HepG2 (cell line): ENCODE data around the gene SNRPF. TPM values are rescaled to one million over a fixed set of nuclear protein-coding genes. Genes with fewer than 3 reads are reported as not detected.

Source experiments
- CCDC6 ChIP-seq: sonication (generic); formaldehyde crosslinking; IDR thresholded peaks from 2 replicates; pipeline ENCODE4 v1.8.1; 2022; ENCODE audit warnings: mild to moderate bottlenecking, missing genetic modification reagents, moderate library complexity
- DMAP1 ChIP-seq: IDR thresholded peaks from 2 replicates; pipeline ENCODE4 v1.6.1; 2016
- DR1 ChIP-seq: sonication (generic); formaldehyde crosslinking; IDR thresholded peaks from 2 replicates; pipeline ENCODE4 v1.8.0; 2021; ENCODE audit warnings: mild to moderate bottlenecking, missing genetic modification reagents, inconsistent platforms
- DZIP1 ChIP-seq: sonication (generic); formaldehyde crosslinking; IDR thresholded peaks from 2 replicates; pipeline ENCODE4 v1.5.0; 2020; ENCODE audit warnings: mild to moderate bottlenecking, missing genetic modification reagents
- E2F5 ChIP-seq: sonication (generic); formaldehyde crosslinking; conservative IDR thresholded peaks from 2 replicates; pipeline ENCODE4 v1.4.0; 2020; ENCODE audit warnings: missing genetic modification reagents
- GATAD1 ChIP-seq: IDR thresholded peaks from 2 replicates; pipeline ENCODE4 v1.6.1; 2016; ENCODE audit warnings: missing genetic modification reagents, missing compliant biosample characterization
- HMGA1 ChIP-seq: sonication (generic); formaldehyde crosslinking; conservative IDR thresholded peaks from 2 replicates; pipeline ENCODE4 v1.4.0; 2020; ENCODE audit warnings: missing genetic modification reagents
- HOXA3 ChIP-seq: sonication (generic); formaldehyde crosslinking; IDR thresholded peaks from 2 replicates; pipeline ENCODE4 v1.5.0; 2020; ENCODE audit warnings: missing genetic modification reagents
- KAT2B ChIP-seq: fragments of 150-350 bp; IDR thresholded peaks from 2 replicates; pipeline ENCODE4 v1.6.1; 2014; ENCODE audit warnings: low read depth, low read length, borderline replicate concordance
- MAFK ChIP-seq, 2 experiments: IDR thresholded peaks in 1 of 2; conservative IDR thresholded peaks in 1 of 2; 2 replicates each; pipeline ENCODE4 v1.6.1; 2011; ENCODE audit warnings: improper control_type of control experiment in 2 of 2, low read length in 2 of 2
- MBD4 ChIP-seq: IDR thresholded peaks from 2 replicates; pipeline ENCODE4 v1.6.1; 2012; ENCODE audit warnings: low read length, inconsistent platforms, borderline replicate concordance
- NFKBIZ ChIP-seq: IDR thresholded peaks from 2 replicates; pipeline ENCODE4 v1.6.1; 2018; ENCODE audit warnings: missing genetic modification reagents, missing compliant biosample characterization
- NFRKB ChIP-seq: fragments of 450-650 bp; IDR thresholded peaks from 2 replicates; pipeline ENCODE4 v1.6.1; 2017
- NONO ChIP-seq, 2 experiments: fragments of 450-650 bp in 1 of 2; sonication (generic) in 1 of 2; formaldehyde crosslinking in 1 of 2; IDR thresholded peaks in 1 of 2; conservative IDR thresholded peaks in 1 of 2; 2 replicates each; pipeline versions ENCODE4 v1.6.1 to v1.8.0; 2017 to 2022; ENCODE audit warnings: mild to moderate bottlenecking in 1 of 2, missing genetic modification reagents in 1 of 2, moderate library complexity in 1 of 2
- PPARG ChIP-seq: conservative IDR thresholded peaks from 2 replicates; pipeline ENCODE4 v1.6.1; 2016; ENCODE audit warnings: missing biosample characterization, missing genetic modification reagents
- SIN3B ChIP-seq: fragments of 150-350 bp; IDR thresholded peaks from 2 replicates; pipeline ENCODE4 v1.6.1; 2014; ENCODE audit warnings: low read length
- SRY ChIP-seq: sonication (generic); formaldehyde crosslinking; IDR thresholded peaks from 2 replicates; pipeline ENCODE4 v1.8.0; 2022; ENCODE audit warnings: mild to moderate bottlenecking, missing genetic modification reagents
- THAP11 ChIP-seq: IDR thresholded peaks from 2 replicates; pipeline ENCODE4 v1.6.1; 2016; ENCODE audit warnings: missing biosample characterization, missing genetic modification reagents
- ZFP36 ChIP-seq: fragments of 150-350 bp; IDR thresholded peaks from 2 replicates; pipeline ENCODE4 v1.6.1; 2018; ENCODE audit warnings: borderline replicate concordance, low read length, low read depth; ENCODE audit not compliant: partially characterized antibody
- ZFP36L2 ChIP-seq: sonication (generic); formaldehyde crosslinking; IDR thresholded peaks from 2 replicates; pipeline ENCODE4 v1.4.0; 2020; ENCODE audit warnings: missing genetic modification reagents
- ZMYM4 ChIP-seq: sonication (generic); formaldehyde crosslinking; IDR thresholded peaks from 2 replicates; pipeline ENCODE4 v1.8.1; 2023; ENCODE audit warnings: mild to moderate bottlenecking, missing genetic modification reagents
- ZNF20 ChIP-seq: sonication (generic); formaldehyde crosslinking; IDR thresholded peaks from 2 replicates; pipeline ENCODE4 v1.4.0; 2020; ENCODE audit warnings: mild to moderate bottlenecking, moderate library complexity, missing genetic modification reagents
- ZNF205 ChIP-seq: IDR thresholded peaks from 2 replicates; pipeline ENCODE4 v1.6.1; 2018; ENCODE audit warnings: missing biosample characterization, missing genetic modification reagents
- ZNF251 ChIP-seq: sonication (generic); formaldehyde crosslinking; IDR thresholded peaks from 2 replicates; pipeline ENCODE4 v1.9.0; 2021; ENCODE audit warnings: mild to moderate bottlenecking, missing genetic modification reagents
- ZNF33B ChIP-seq: sonication (generic); formaldehyde crosslinking; IDR thresholded peaks from 2 replicates; pipeline ENCODE4 v1.5.1; 2020; ENCODE audit warnings: mild to moderate bottlenecking, missing genetic modification reagents
- ZNF790 ChIP-seq: sonication (generic); formaldehyde crosslinking; IDR thresholded peaks from 2 replicates; pipeline ENCODE4 v1.8.0; 2022; ENCODE audit warnings: missing genetic modification reagents, mild to moderate bottlenecking, borderline replicate concordance
- ZSCAN5A ChIP-seq: sonication (generic); formaldehyde crosslinking; IDR thresholded peaks from 2 replicates; pipeline ENCODE4 v1.8.0; 2022; ENCODE audit warnings: mild to moderate bottlenecking, missing genetic modification reagents, borderline replicate concordance
- polyA plus RNA-seq, 8 experiments: library from polyadenylated mRNA; depleted of rRNA in 3 of 8; stranded (reverse) in 7 of 8; unstranded in 1 of 8; fragments of >200 nt; fragmentation: Illumina TruSeq in 4 of 8; extraction: Trizol in 4 of 8; gene quantifications; 2 replicates each; pipeline versions ENCODE4 v1.2.1 to v1.2.3, GENCODE V29; 2011 to 2016; ENCODE audit warnings: low read depth in 4 of 8, missing spikeins in 1 of 8, mixed read lengths in 1 of 8; ENCODE audit not compliant: insufficient read depth in 1 of 8
- total RNA-seq, 5 experiments: library from RNA; depleted of rRNA; stranded (reverse); fragments of >200 nt; fragmentation: Illumina TruSeq; extraction: Trizol; gene quantifications; 2 replicates each; pipeline ENCODE4 v1.2.3, GENCODE V29; 2016; ENCODE audit warnings: low read depth in 1 of 5

SNRPF gene
- total and polyA plus RNA-seq, 2 of the 13 experiments (the other 11 are each of a cell fraction or from before 2014, with no cell fraction given): 31.7 to 77.2 TPM

- TF ChIP-seq DR1 (CRISPR knock-in tag) (peak; percentile 27; the same call in 1 of the 2 replicates), NFRKB (peak; percentile 80), ZNF20 (no peak), MAFK (conservative IDR thresholded peaks at IDR 0.05 in 1 of 2, IDR thresholded peaks at IDR 0.05 in 1 of 2; ENCODE audit: low read length in 2 of 2) (no peak), HMGA1 (CRISPR knock-in tag) (no peak), THAP11 (peak; percentile 94), ZNF790 (CRISPR knock-in tag) (no peak), ZMYM4 (CRISPR knock-in tag) (peak; percentile 96), ZNF33B (CRISPR knock-in tag) (no peak), GATAD1 (CRISPR knock-in tag) (peak; percentile 95), ZNF205 (peak; percentile 47; the same call in 1 of the 2 replicates), ZSCAN5A (peak; percentile 74; the same call in 1 of the 2 replicates), SIN3B (peak; percentile 67), SRY (no peak; the same call in 1 of the 2 replicates), ZFP36L2 (CRISPR knock-in tag) (peak; percentile 79; the same call in 1 of the 2 replicates), CCDC6 (CRISPR knock-in tag) (no peak; the same call in 1 of the 2 replicates), NONO (IDR thresholded peaks at IDR 0.05) (no peak), NONO (CRISPR knock-in tag; conservative IDR thresholded peaks at IDR 0.05) (peak; percentile 76; the same call in 1 of the 2 replicates), ZFP36 (no peak), DMAP1 (peak; percentile 98), NFKBIZ (CRISPR knock-in tag) (no peak), PPARG (CRISPR knock-in tag) (peak; percentile 84), E2F5 (CRISPR knock-in tag) (no peak), ZNF251 (no peak), MBD4 (no peak), HOXA3 (CRISPR knock-in tag) (peak; percentile 90), DZIP1 (no peak; the same call in 1 of the 2 replicates), KAT2B (no peak)
Observed at GRCh38 chr12:95858451-95859343, at the start of gene SNRPF (continued).
